Cardiac muscle cell (in vitro differentiated cells and primary cell): ENCODE measurements around the gene REV3L. TPM values are rescaled to one million over a fixed set of nuclear protein-coding genes. Genes with fewer than 3 reads are reported as not detected.
A peak's percentile ranks its signal among the peaks of the same experiment; 100 is the strongest.
"Not testable (repeated sequence)": the region's sequence is repeated elsewhere in the genome, so short reads cannot be mapped to it uniquely, and the experiment has no call there.

Source experiments
- DNase-seq, 2 donors: peaks; one replicate each; pipeline versions ENCODE4 v3.0.0 to v3.0.0-alpha.2; 2010 to 2017; ENCODE audit warnings: low read depth in 1 of 2, low spot score in 1 of 2
- H3K27ac ChIP-seq: fragments of 200-600 bp; sonication (generic); 2 replicates; pipeline ENCODE4 v1.5.1; 2016
- H3K27me3 ChIP-seq: fragments of 200-600 bp; sonication (generic); 2 replicates; pipeline ENCODE4 v1.6.0; 2016; ENCODE audit warnings: control low read depth
- H3K36me3 ChIP-seq: fragments of 200-600 bp; sonication (generic); 2 replicates; pipeline ENCODE4 v1.5.1; 2016; ENCODE audit warnings: control low read depth
- H3K4me1 ChIP-seq: fragments of 200-600 bp; sonication (generic); 2 replicates; pipeline ENCODE4 v1.8.1; 2017; ENCODE audit warnings: low read depth, mild to moderate bottlenecking, mixed run types
- H3K4me3 ChIP-seq: fragments of 200-600 bp; sonication (generic); 2 replicates; pipeline ENCODE4 v1.5.1; 2016; ENCODE audit warnings: mild to moderate bottlenecking
- H3K9me3 ChIP-seq: fragments of 200-600 bp; sonication (generic); 2 replicates; pipeline ENCODE4 v1.5.1; 2017; ENCODE audit warnings: low read depth, mild to moderate bottlenecking, control low read depth
- CTCF ChIP-seq: IDR thresholded peaks from 2 replicates; pipeline ENCODE4 v1.5.1; 2012; ENCODE audit warnings: low read depth, mild to moderate bottlenecking, low read length
- polyA plus RNA-seq: library from polyadenylated mRNA; unstranded; fragments of >200 nt; fragmentation: Nextera tagmentation; extraction: Ambion mirVana; gene quantifications from 2 replicates; pipeline ENCODE4 v1.2.1, GENCODE V29; 2016
- total RNA-seq: library from RNA; depleted of rRNA; stranded (reverse); fragments of >200 nt; gene quantifications from 2 replicates; pipeline ENCODE4 v1.2.3, GENCODE V29; 2016

Gene REV3L
- total and polyA plus RNA-seq, 2 experiments from 2014 or later: 18.1 to 23.3 TPM

- no peaks in the 10 kb centered on the region for H3K9me3 ChIP-seq
- no peaks in the 10 kb centered on the region for H3K36me3 ChIP-seq
- DNase-seq: no peak
- H3K4me1 ChIP-seq: no peaks in the 10 kb centered on the region
- no peak overlapping the region for H3K4me3 ChIP-seq
- H3K27ac ChIP-seq: no peak overlapping the region
- no peak for TF ChIP-seq CTCF
- H3K27me3 ChIP-seq: no peaks in the 10 kb centered on the region
These were observed 225.0 kb downstream of the REV3L start for GRCh38 chr6:111258010-111258409.

DNA sequence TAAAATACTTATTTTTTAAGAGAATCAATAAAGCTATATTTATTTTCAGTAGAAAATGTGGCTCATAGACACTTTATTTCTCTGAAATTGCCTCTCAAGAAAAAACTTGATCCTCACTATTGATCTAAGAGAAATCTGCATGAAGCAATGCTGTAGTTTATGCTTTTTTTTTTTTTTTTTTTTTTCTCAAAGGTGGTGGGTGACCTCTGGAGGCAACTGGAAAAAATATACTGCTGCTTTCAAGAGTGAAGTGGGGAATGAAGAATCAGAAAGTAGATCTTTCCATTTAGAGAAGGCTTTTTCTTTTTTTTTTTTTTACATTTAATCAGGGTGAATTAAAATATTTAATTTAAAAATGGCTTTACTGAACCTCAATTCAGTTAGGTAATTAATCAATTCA, 226.4 kb downstream of the REV3L start:
- no peak for TF ChIP-seq CTCF
- H3K4me3 ChIP-seq: no peak overlapping the region
- H3K9me3 ChIP-seq: no peaks in the 10 kb centered on the region
- H3K4me1 ChIP-seq: no peaks in the 10 kb centered on the region
- H3K36me3 ChIP-seq: no peaks in the 10 kb centered on the region
- no peak overlapping the region for H3K27ac ChIP-seq
- peak in 1 of 2 donors; percentile 26 for DNase-seq
- no peaks in the 10 kb centered on the region for H3K27me3 ChIP-seq

GRCh38 chr6:111255838-111256237, 227.2 kb downstream of the REV3L start:
- DNase-seq, H3K4me3 ChIP-seq, H3K36me3 ChIP-seq, H3K27ac ChIP-seq, H3K27me3 ChIP-seq, H3K4me1 ChIP-seq, H3K9me3 ChIP-seq: not testable (repeated sequence)

DNA sequence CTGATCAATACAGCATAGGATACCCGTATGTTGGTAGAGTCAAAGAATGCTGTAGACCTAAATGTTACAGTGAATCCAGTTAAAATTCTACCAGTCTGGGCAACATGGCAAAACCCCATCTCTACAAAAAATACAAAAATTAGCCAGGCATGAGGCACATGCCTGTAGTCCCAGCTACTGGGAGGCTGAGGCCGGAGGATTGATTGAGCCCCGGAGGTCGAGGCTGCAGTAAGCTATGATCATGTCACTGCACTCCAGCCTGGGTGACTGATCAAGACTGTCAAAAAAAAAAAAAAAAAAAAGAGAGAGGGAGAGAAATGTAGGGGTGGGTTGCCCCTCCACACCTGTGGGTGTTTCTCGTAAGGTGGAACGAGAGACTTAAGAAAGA, 228.2 kb downstream of the REV3L start:
- H3K4me3 ChIP-seq: no peak overlapping the region
- no peaks in the 10 kb centered on the region for H3K36me3 ChIP-seq
- H3K4me1 ChIP-seq: no peaks in the 10 kb centered on the region
- H3K27me3 ChIP-seq: no peaks in the 10 kb centered on the region
- DNase-seq: no peak
- H3K27ac ChIP-seq: no peak overlapping the region
- no peak for TF ChIP-seq CTCF
- no peaks in the 10 kb centered on the region for H3K9me3 ChIP-seq

DNA sequence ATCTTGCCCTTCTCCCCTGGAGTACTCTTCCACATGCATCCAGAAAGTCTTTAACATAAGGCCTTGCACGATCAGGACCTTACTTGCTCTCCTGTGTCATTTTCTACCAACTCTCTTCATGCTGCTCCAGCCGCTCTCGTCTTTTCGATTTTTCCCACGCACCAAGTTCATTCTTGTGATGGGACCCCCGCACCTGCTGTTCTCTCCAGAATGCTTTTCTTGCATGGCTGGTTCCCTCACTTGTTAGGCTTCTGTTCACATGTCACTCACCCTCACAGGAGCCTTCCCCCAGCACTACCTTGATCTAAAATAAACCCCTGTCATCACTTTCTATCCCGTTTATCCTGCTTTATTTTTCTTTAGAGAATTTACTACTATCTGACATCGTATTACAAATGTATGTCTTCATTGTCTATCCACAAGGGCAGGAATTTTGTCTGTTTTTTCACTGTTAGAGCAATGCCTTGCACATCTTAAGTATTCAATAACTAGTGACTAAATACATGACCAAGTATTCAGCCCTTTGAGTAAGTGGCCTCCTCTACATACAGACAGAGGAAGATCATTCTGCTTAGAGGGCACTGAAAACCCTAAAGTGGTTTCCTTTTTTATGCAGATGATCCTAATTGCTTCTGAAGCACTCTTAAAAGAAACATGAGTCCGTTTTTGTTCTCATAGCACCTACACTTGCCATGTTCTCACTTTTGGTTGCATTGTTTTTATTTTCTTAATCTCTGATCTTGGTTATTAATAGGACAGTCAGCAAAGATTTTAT, 228.8 kb downstream of the REV3L start:
- no peaks in the 10 kb centered on the region for H3K36me3 ChIP-seq
- no peak for TF ChIP-seq CTCF
- no peak for DNase-seq
- H3K27me3 ChIP-seq: no peaks in the 10 kb centered on the region
- no peak overlapping the region for H3K4me3 ChIP-seq
- H3K4me1 ChIP-seq: no peaks in the 10 kb centered on the region
- H3K9me3 ChIP-seq: no peaks in the 10 kb centered on the region
- no peak overlapping the region for H3K27ac ChIP-seq

- TF ChIP-seq CTCF: no peak
- no peaks in the 10 kb centered on the region for H3K27me3 ChIP-seq
- no peaks in the 10 kb centered on the region for H3K9me3 ChIP-seq
- H3K36me3 ChIP-seq: no peaks in the 10 kb centered on the region
- DNase-seq: no peak
- no peak overlapping the region for H3K27ac ChIP-seq
- H3K4me1 ChIP-seq: no peaks in the 10 kb centered on the region
- no peak overlapping the region for H3K4me3 ChIP-seq
These were observed 230.3 kb downstream of the REV3L start for GRCh38 chr6:111252726-111253125.
